ENCODE data around the gene ELMO2.

ELMO2 gene

GRCh38 chr20:46359233-46359751 lies 47.1 kb downstream of the ELMO2 start:
- Mint-ChIP-seq H3K27ac (no peak overlapping the region), H3K9me3 (no peaks in the 10 kb centered on the region), H3K27me3 (ENCODE audit: low read depth) (no peaks in the 10 kb centered on the region), H3K36me3 (ENCODE audit: low read depth) (peaks cover 6% of the 10 kb centered on the region), H3K4me1 (peaks cover 31% of the 10 kb centered on the region), H3K4me3 (no peak overlapping the region)
- no peak for TF ChIP-seq CTCF (IDR thresholded peaks at IDR 0.05; ENCODE audit: unreplicated experiment in 3 of 3)

GRCh38 chr20:46358346-46359058 lies 47.9 kb downstream of the ELMO2 start:
- H3K27me3 Mint-ChIP-seq (ENCODE audit: low read depth) = no peaks in the 10 kb centered on the region
- H3K27ac Mint-ChIP-seq = no peak overlapping the region
- TF ChIP-seq CTCF (IDR thresholded peaks at IDR 0.05; ENCODE audit: unreplicated experiment in 3 of 3) = no peak
- peaks cover 6% of the 10 kb centered on the region for H3K36me3 Mint-ChIP-seq (ENCODE audit: low read depth)
- no peaks in the 10 kb centered on the region for H3K9me3 Mint-ChIP-seq
- H3K4me1 Mint-ChIP-seq = peaks cover 26% of the 10 kb centered on the region
- H3K4me3 Mint-ChIP-seq = no peak overlapping the region

- H3K9me3 Mint-ChIP-seq = no peaks in the 10 kb centered on the region
- peaks cover 19% of the 10 kb centered on the region for H3K4me1 Mint-ChIP-seq
- H3K36me3 Mint-ChIP-seq (ENCODE audit: low read depth) = peaks cover 6% of the 10 kb centered on the region
- TF ChIP-seq CTCF (IDR thresholded peaks at IDR 0.05; ENCODE audit: unreplicated experiment in 3 of 3) = no peak
- no peak overlapping the region for H3K4me3 Mint-ChIP-seq
- H3K27me3 Mint-ChIP-seq (ENCODE audit: low read depth) = no peaks in the 10 kb centered on the region
- no peak overlapping the region for H3K27ac Mint-ChIP-seq
These were observed 49.3 kb downstream of the ELMO2 start for GRCh38 chr20:46357030-46357514.

GRCh38 chr20:46356195-46357029 lies 50.0 kb downstream of the ELMO2 start:
- TF ChIP-seq CTCF (IDR thresholded peaks at IDR 0.05; ENCODE audit: unreplicated experiment in 3 of 3) = no peak
- Mint-ChIP-seq H3K27ac (no peak overlapping the region), H3K4me1 (peaks cover 19% of the 10 kb centered on the region), H3K36me3 (ENCODE audit: low read depth) (peaks cover 6% of the 10 kb centered on the region), H3K9me3 (no peaks in the 10 kb centered on the region), H3K4me3 (no peak overlapping the region), H3K27me3 (ENCODE audit: low read depth) (no peaks in the 10 kb centered on the region)

GRCh38 chr20:46355778-46356177 lies 50.6 kb downstream of the ELMO2 start:
- H3K27ac Mint-ChIP-seq = no peak overlapping the region
- H3K36me3 Mint-ChIP-seq (ENCODE audit: low read depth) = peaks cover 9% of the 10 kb centered on the region
- H3K4me3 Mint-ChIP-seq = no peak overlapping the region
- H3K9me3 Mint-ChIP-seq = no peaks in the 10 kb centered on the region
- TF ChIP-seq CTCF (IDR thresholded peaks at IDR 0.05; ENCODE audit: unreplicated experiment in 3 of 3) = no peak
- H3K27me3 Mint-ChIP-seq (ENCODE audit: low read depth) = no peaks in the 10 kb centered on the region
- peaks cover 25% of the 10 kb centered on the region for H3K4me1 Mint-ChIP-seq

All from nephron (organoid).